Breast epithelium (tissue), 4 donors: ENCODE measurements around the gene SLC12A1. TPM values are rescaled to one million over a fixed set of nuclear protein-coding genes. Genes with fewer than 3 reads are reported as not detected.

ENCODE experiments used
- DNase-seq, 2 donors: peaks; one replicate each; pipeline ENCODE4 v3.0.0-alpha.2; 2019; ENCODE audit warnings: low spot score in 2 of 2
- H3K27ac ChIP-seq, 2 donors: fragments of 200-600 bp; sonication (generic) in 1 of 2; one replicate each; pipeline ENCODE4 v1.5.1; 2016 to 2019; ENCODE audit warnings: mild to moderate bottlenecking in 1 of 2
- H3K27me3 ChIP-seq, 2 donors: fragments of 200-600 bp; sonication (generic) in 1 of 2; one replicate each; pipeline versions ENCODE4 v1.5.1 to v1.6.0; 2017 to 2019; ENCODE audit warnings: control low read depth in 1 of 2, mild to moderate bottlenecking in 1 of 2
- H3K36me3 ChIP-seq: fragments of 200-600 bp; one replicate; pipeline ENCODE4 v1.5.1; 2019
- H3K4me1 ChIP-seq, 2 donors: fragments of 200-600 bp; sonication (generic); one replicate each; pipeline ENCODE4 v1.5.1; 2016 to 2019; ENCODE audit warnings: control low read depth in 1 of 2
- H3K4me3 ChIP-seq, 3 donors: fragments of 200-600 bp; sonication (generic); 1 replicate in 2 of 3; 2 replicates in 1 of 3; pipeline ENCODE4 v1.5.1; 2016 to 2019; ENCODE audit warnings: mild to moderate bottlenecking in 3 of 3, moderate library complexity in 2 of 3
- H3K9me3 ChIP-seq, 2 donors: fragments of 200-600 bp; sonication (generic) in 1 of 2; one replicate each; pipeline ENCODE4 v1.5.1; 2016 to 2019; ENCODE audit warnings: control low read depth in 1 of 2
- POLR2A ChIP-seq: fragments of 450-650 bp; IDR thresholded peaks from one replicate; pipeline ENCODE4 v1.6.1; 2016; ENCODE audit warnings: antibody characterized with exemption, mild to moderate bottlenecking, moderate library complexity
- POLR2AphosphoS5 ChIP-seq, 3 donors: sonication (generic); formaldehyde crosslinking; IDR thresholded peaks; one replicate each; pipeline ENCODE4 v1.6.1; 2017; ENCODE audit warnings: antibody characterized with exemption in 3 of 3
- intact Hi-C: fragments of 100-400 bp; cut with DNase I; formaldehyde crosslinking; loops from one replicate; pipeline ENCODE4 v1.15.1; 2023; ENCODE audit warnings: low total_unique reads
- total RNA-seq, 3 donors: library from RNA; depleted of rRNA; stranded (reverse); fragments of >200 nt; gene quantifications; one replicate each; pipeline ENCODE4 v1.1.0, GENCODE V29; 2016
- TF ChIP-seq, protein P1 (sequence below), 3 donors: fragments of 450-650 bp; IDR thresholded peaks; one replicate each; pipeline ENCODE4 v1.5.1; 2016 to 2017; ENCODE audit warnings: antibody characterized with exemption in 3 of 3, mild to moderate bottlenecking in 3 of 3, moderate library complexity in 3 of 3

Gene SLC12A1
- total RNA-seq, 3 donors from 2014 or later: under 0.01 TPM; not detected in 2

GRCh38 chr15:48336940-48337339 is 130.8 kb downstream of the SLC12A1 start:
- no peak for TF ChIP-seq POLR2AphosphoS5 (IDR thresholded peaks at IDR 0.05)
- TF ChIP-seq POLR2A: no peak
- TF ChIP-seq, protein P1, sequence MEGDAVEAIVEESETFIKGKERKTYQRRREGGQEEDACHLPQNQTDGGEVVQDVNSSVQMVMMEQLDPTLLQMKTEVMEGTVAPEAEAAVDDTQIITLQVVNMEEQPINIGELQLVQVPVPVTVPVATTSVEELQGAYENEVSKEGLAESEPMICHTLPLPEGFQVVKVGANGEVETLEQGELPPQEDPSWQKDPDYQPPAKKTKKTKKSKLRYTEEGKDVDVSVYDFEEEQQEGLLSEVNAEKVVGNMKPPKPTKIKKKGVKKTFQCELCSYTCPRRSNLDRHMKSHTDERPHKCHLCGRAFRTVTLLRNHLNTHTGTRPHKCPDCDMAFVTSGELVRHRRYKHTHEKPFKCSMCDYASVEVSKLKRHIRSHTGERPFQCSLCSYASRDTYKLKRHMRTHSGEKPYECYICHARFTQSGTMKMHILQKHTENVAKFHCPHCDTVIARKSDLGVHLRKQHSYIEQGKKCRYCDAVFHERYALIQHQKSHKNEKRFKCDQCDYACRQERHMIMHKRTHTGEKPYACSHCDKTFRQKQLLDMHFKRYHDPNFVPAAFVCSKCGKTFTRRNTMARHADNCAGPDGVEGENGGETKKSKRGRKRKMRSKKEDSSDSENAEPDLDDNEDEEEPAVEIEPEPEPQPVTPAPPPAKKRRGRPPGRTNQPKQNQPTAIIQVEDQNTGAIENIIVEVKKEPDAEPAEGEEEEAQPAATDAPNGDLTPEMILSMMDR (IDR thresholded peaks at IDR 0.05): no peak
- Histone ChIP-seq H3K36me3 (peaks cover 6% of the 10 kb centered on the region), H3K27me3 (no peaks in the 10 kb centered on the region), H3K27ac (no peak overlapping the region), H3K4me1 (peaks cover 0 to 7% of the 10 kb centered on the region in 2 donors), H3K4me3 (no peak overlapping the region), H3K9me3 (no peaks in the 10 kb centered on the region)
- DNase-seq: no peak
- intact Hi-C loops: no loop called here

DNA sequence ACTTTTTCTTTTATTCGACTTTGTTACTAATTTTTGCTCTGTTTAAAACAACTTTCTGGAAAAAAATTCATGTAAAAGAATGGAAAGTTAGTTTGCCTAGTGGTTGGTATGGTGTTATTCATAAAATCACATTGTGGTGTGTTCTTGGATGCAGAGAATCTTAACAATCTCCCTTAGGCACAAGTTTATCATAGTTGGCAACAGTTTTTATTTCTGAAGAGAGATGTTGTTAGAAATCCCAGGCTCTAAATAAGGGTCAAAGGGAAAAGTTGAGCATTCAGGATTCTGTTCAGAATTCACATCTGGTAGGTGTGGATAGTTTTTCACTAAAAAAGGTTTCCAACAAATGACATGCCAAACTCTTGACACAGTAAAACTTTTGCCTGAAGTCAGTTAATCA is 131.5 kb downstream of the SLC12A1 start:
- intact Hi-C loops: no loop called here
- H3K27me3 ChIP-seq: no peaks in the 10 kb centered on the region
- no peak overlapping the region for H3K4me3 ChIP-seq
- TF ChIP-seq POLR2A: no peak
- DNase-seq: no peak
- peaks cover 6% of the 10 kb centered on the region for H3K36me3 ChIP-seq
- no peaks in the 10 kb centered on the region for H3K9me3 ChIP-seq
- no peak overlapping the region for H3K27ac ChIP-seq
- H3K4me1 ChIP-seq: peaks cover 0 to 3% of the 10 kb centered on the region in 2 donors

DNA sequence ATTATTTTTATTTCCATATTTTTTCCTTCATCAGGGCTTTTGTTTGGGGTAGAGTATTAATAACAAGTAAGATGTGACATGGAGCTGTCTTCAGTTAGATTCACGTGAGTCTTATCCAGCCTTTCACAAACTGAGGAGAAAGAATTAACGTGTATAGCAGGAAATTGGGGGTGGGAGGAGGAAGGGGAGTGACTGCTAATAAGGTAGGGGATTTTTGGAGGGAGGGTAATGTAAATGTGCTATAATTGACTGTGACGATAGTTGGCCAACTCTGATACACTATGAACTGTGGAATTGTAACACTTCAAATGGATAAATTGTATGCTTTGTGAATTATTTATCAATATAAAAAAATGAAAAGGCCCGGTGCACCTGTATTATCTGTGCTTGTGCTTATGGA is 134.0 kb downstream of the SLC12A1 start:
- DNase-seq: no peak
- H3K27ac ChIP-seq: no peak overlapping the region
- no peak overlapping the region for H3K4me3 ChIP-seq
- H3K36me3 ChIP-seq: peaks cover 5% of the 10 kb centered on the region
- no peaks in the 10 kb centered on the region for H3K9me3 ChIP-seq
- no peak for TF ChIP-seq POLR2A
- no peak for TF ChIP-seq POLR2AphosphoS5 (IDR thresholded peaks at IDR 0.05)
- TF ChIP-seq, protein P1 (IDR thresholded peaks at IDR 0.05): no peak
- H3K4me1 ChIP-seq: no peaks in the 10 kb centered on the region
- H3K27me3 ChIP-seq: no peaks in the 10 kb centered on the region
- intact Hi-C loops: no loop called here

DNA sequence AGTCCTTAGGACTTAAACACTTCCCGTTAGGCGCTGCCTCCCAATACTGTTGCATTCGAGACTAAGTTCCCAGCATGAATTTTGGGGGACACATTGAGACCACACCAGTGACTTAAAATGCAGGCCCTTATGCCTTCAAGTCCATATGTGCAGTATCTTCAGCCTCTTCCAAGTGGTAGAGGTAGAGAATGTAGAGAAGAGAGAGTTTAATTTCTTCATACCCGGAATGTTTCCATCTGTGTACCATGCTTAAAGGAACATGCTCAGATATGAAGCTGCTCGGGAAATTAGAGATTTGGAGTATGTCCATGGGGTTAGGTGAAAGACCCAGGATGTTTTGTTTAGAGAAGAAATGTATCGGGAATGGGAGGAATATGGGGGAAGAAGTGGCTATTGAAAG is 137.8 kb downstream of the SLC12A1 start:
- TF ChIP-seq POLR2AphosphoS5 (IDR thresholded peaks at IDR 0.05) (no peak), POLR2A (no peak)
- TF ChIP-seq, protein P1 (IDR thresholded peaks at IDR 0.05): no peak
- Histone ChIP-seq H3K4me1 (no peaks in the 10 kb centered on the region), H3K9me3 (no peaks in the 10 kb centered on the region), H3K27ac (no peak overlapping the region), H3K4me3 (no peak overlapping the region), H3K27me3 (no peaks in the 10 kb centered on the region), H3K36me3 (no peaks in the 10 kb centered on the region)
- intact Hi-C loops: no loop called here
- no peak for DNase-seq

DNA sequence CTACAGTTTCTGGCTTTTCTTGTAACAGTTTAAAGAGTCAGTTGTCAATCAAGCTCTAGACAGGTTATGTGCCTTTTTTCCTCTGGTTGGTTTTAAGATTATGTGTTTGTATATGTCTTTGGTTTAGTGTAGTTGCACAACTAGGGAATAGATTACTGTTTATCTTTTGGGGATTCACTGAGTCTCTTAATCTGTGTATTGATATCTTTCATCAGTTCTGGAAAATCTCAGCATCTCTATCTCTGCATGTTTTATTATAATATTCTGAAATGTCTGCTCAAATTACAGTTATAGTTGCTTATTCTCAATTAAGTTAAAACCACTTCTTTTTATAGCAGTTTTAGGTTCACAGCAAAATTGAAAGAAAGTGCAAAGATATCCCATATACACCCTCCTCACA is 139.4 kb downstream of the SLC12A1 start:
- Histone ChIP-seq H3K9me3 (no peaks in the 10 kb centered on the region), H3K36me3 (no peaks in the 10 kb centered on the region), H3K4me3 (no peak overlapping the region), H3K27ac (no peak overlapping the region), H3K4me1 (no peaks in the 10 kb centered on the region), H3K27me3 (no peaks in the 10 kb centered on the region)
- intact Hi-C loops: no loop called here
- TF ChIP-seq POLR2AphosphoS5 (IDR thresholded peaks at IDR 0.05): no peak
- no peak for DNase-seq

- DNase-seq: peak in 1 of 2 donors; percentile 29
- TF ChIP-seq POLR2A (no peak), POLR2AphosphoS5 (IDR thresholded peaks at IDR 0.05) (no peak)
- TF ChIP-seq, protein P1 (IDR thresholded peaks at IDR 0.05): peak; percentile 44 to 70 (median 60)
- Histone ChIP-seq H3K4me3 (no peak overlapping the region), H3K9me3 (no peaks in the 10 kb centered on the region), H3K4me1 (no peaks in the 10 kb centered on the region), H3K27me3 (no peaks in the 10 kb centered on the region), H3K36me3 (no peaks in the 10 kb centered on the region), H3K27ac (no peak overlapping the region)
- intact Hi-C loops: no loop called here
Observed at GRCh38 chr15:48352474-48353072, 146.5 kb downstream of the SLC12A1 start.

Other genes with a start within 250 kb of the SLC12A1 start
- gene SLC24A5, start 85.3 kb upstream of the SLC12A1 start, total RNA-seq: not detected
- 10 to 100 TPM in 2 of 3 donors, 1 to 10 TPM in 1; 4.8 to 29.4 (median 19.3) TPM for gene MYEF2, start 28.0 kb upstream of the SLC12A1 start, total RNA-seq
- not detected for gene CTXN2, start 14.6 kb upstream of the SLC12A1 start, total RNA-seq
- gene DUT, start 125.1 kb downstream of the SLC12A1 start, total RNA-seq: 100 to 1,000 TPM; 101 to 105 (median 105) TPM